ENCODE measurements around the gene NKRF.

NKRF gene

GRCh38 chrX:119614776-119615175 is 8.6 kb upstream of the NKRF start:
- DNase-seq (ENCODE audit: low read depth) = no peak

GRCh38 chrX:119607018-119607389 is 780 bp upstream of the NKRF start:
- no peak for DNase-seq (ENCODE audit: low read depth)

- DNase-seq (ENCODE audit: low read depth) = peak; percentile 33
Observed at GRCh38 chrX:119605464-119606279, 552 bp downstream of the NKRF start.

- no peak for DNase-seq (ENCODE audit: low read depth)
Observed at GRCh38 chrX:119604766-119605463, 1.3 kb downstream of the NKRF start.

- no peak for DNase-seq (ENCODE audit: low read depth)
Observed at GRCh38 chrX:119602701-119603255, 3.4 kb downstream of the NKRF start.

GRCh38 chrX:119589810-119590209 is 16.4 kb downstream of the NKRF start:
- no peak for DNase-seq (ENCODE audit: low read depth)

- DNase-seq (ENCODE audit: low read depth) = no peak
Observed at GRCh38 chrX:119583431-119584059, 22.7 kb downstream of the NKRF start.

GRCh38 chrX:119579414-119579813 is 26.8 kb downstream of the NKRF start:
- DNase-seq (ENCODE audit: low read depth) = no peak

- peak; percentile 93 for DNase-seq (ENCODE audit: low read depth)
Observed at GRCh38 chrX:119574394-119575266, 31.6 kb downstream of the NKRF start, which contains the start of gene UBE2A. TSS of gene UBE2A (plus strand) at chrX:119574563. CDS start at chrX:119574712, 149 bp downstream.

- peak; percentile 60 for DNase-seq (ENCODE audit: low read depth)
Observed at GRCh38 chrX:119573840-119574393, 32.3 kb downstream of the NKRF start.

GRCh38 chrX:119573222-119573621 is 33.0 kb downstream of the NKRF start:
- DNase-seq (ENCODE audit: low read depth) = no peak

- DNase-seq (ENCODE audit: low read depth) = no peak
Observed at GRCh38 chrX:119570351-119570835, 35.8 kb downstream of the NKRF start.

GRCh38 chrX:119565107-119565663 is 41.0 kb downstream of the NKRF start, which contains the start of gene STEEP1:
TSS of gene STEEP1 (minus strand) at chrX:119565409. CDS start at chrX:119565355, 54 bp downstream.
- DNase-seq (ENCODE audit: low read depth) = peak; percentile 93

- DNase-seq (ENCODE audit: low read depth) = no peak
Observed at GRCh38 chrX:119552508-119552907, 53.7 kb downstream of the NKRF start.

- DNase-seq (ENCODE audit: low read depth) = no peak
Observed at GRCh38 chrX:119549327-119550016, 56.8 kb downstream of the NKRF start.

- DNase-seq (ENCODE audit: low read depth) = peak; percentile 87
Observed at GRCh38 chrX:119541188-119541587, 65.0 kb downstream of the NKRF start.

GRCh38 chrX:119539872-119540271 is 66.4 kb downstream of the NKRF start:
- peak; percentile 8 for DNase-seq (ENCODE audit: low read depth)
